ENCODE measurements around the gene CCDC144A.
"Not testable (repeated sequence)": the region's sequence is repeated elsewhere in the genome, so short reads cannot be mapped to it uniquely, and the experiment has no call there.

CCDC144A gene

GRCh38 chr17:16818340-16818739 lies 128.3 kb downstream of the CCDC144A start:
- DNase-seq (ENCODE audit: low read depth in 2 of 2): no peak

DNA sequence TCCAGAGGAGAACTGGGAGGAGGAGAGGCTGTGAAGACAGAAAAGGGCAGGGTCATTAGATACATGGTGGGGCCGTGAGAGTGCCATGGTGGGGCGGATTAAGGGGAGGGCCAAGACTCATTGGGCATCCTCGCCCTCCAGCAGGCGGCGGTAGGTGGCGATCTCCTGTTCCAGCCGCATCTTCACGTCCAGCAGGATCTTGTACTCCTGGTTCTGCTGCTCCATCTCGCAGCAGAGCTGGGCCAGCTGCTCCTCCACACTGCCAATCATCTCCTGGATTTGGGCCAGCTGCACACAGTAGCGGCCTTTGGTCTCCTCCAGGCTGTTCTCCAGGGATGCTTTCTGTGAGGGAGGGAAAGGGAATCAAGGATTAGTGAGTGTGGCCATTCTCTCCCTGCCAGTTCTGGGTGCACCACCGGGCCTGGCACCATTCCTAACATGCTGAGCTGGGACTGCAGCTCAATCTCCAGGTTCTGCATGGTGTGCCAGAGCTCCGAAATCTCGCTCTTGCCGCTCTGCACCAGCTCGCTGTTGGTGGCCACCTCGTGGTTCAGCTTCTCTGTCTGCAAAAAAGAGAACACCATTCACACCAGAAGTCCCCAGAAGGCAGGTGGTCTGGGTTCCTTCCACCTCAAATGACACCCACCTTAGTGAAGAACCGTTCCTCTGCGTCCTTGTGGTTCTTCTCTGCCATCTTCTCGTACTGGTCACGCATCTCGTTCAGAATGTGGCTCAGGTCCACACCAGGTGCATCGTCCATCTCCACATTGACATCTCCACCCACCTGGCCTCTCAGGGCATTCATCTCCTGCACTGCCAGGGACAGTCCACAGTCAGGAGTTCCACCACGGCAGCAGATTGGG lies 129.0 kb downstream of the CCDC144A start:
- no peak for DNase-seq (ENCODE audit: low read depth in 2 of 2)

- no peak for DNase-seq (ENCODE audit: low read depth in 2 of 2)
Measured at GRCh38 chr17:16820161-16820877, 130.3 kb downstream of the CCDC144A start.

- no peak for DNase-seq (ENCODE audit: low read depth in 2 of 2)
Measured at GRCh38 chr17:16820979-16821543, 131.0 kb downstream of the CCDC144A start.

GRCh38 chr17:16822133-16822532 lies 132.1 kb downstream of the CCDC144A start:
- DNase-seq (ENCODE audit: low read depth in 2 of 2): not testable (repeated sequence)

GRCh38 chr17:16823768-16824406 lies 133.8 kb downstream of the CCDC144A start:
- DNase-seq (ENCODE audit: low read depth in 2 of 2): not testable (repeated sequence)

Measured in activated CD4-positive, alpha-beta T cell treated with anti-CD3 and anti-CD28 coated beads for 24 hours (primary cell).